CD4-positive, CD25-positive, alpha-beta regulatory T cell (primary cell): Measurements from ENCODE around the gene FBP1. TPM values are rescaled to one million over a fixed set of nuclear protein-coding genes. Genes with fewer than 3 reads are reported as not detected.
A peak's percentile ranks its signal among the peaks of the same experiment; 100 is the strongest.
"Not testable (repeated sequence)": the region's sequence is repeated elsewhere in the genome, so short reads cannot be mapped to it uniquely, and the experiment has no call there.

ENCODE experiments used
- ATAC-seq, 2 donors: fragments of 150-1000 bp; cut with Tn5 transposase; one replicate each; pipeline ENCODE4 v1.10.0; 2021; ENCODE audit warnings: low read depth in 2 of 2, moderate number of reproducible peaks in 2 of 2, moderate library complexity in 1 of 2
- DNase-seq, 3 donors: peaks; one replicate each; pipeline versions ENCODE4 v3.0.0 to v3.0.0-alpha.2; 2012 to 2022; ENCODE audit warnings: mixed read lengths in 1 of 3
- H3K27ac ChIP-seq: one replicate; pipeline ENCODE4 v1.7.0; 2013; ENCODE audit warnings: mild to moderate bottlenecking, low read length; ENCODE audit not compliant: insufficient read depth, poor library complexity, severe bottlenecking
- H3K27me3 ChIP-seq: one replicate; pipeline ENCODE4 v1.7.0; 2013; ENCODE audit warnings: low read length; ENCODE audit not compliant: control insufficient read depth, insufficient read depth
- H3K36me3 ChIP-seq: one replicate; pipeline ENCODE4 v1.7.0; 2013; ENCODE audit warnings: mild to moderate bottlenecking, low read length, moderate library complexity; ENCODE audit not compliant: control insufficient read depth, insufficient read depth
- H3K4me1 ChIP-seq: 2 replicates; pipeline ENCODE4 v1.7.0; 2013; ENCODE audit warnings: mild to moderate bottlenecking, low read length; ENCODE audit not compliant: insufficient read depth, control insufficient read depth, poor library complexity, severe bottlenecking
- H3K4me3 ChIP-seq: one replicate; pipeline ENCODE4 v1.7.0; 2013; ENCODE audit warnings: low read depth, mild to moderate bottlenecking, low read length, moderate library complexity
- H3K9me3 ChIP-seq, 2 experiments: 1 replicate in 1 of 2; 2 replicates in 1 of 2; pipeline ENCODE4 v1.7.0; 2013; ENCODE audit warnings: low read length in 2 of 2, mild to moderate bottlenecking in 1 of 2, moderate library complexity in 1 of 2; ENCODE audit not compliant: control insufficient read depth in 2 of 2
- H3K27ac Mint-ChIP-seq, 3 donors: one replicate each; pipeline ENCODE4 v1.8.0; 2020 to 2022; ENCODE audit warnings: mild to moderate bottlenecking in 3 of 3, mixed read lengths in 3 of 3, moderate library complexity in 2 of 3
- H3K27me3 Mint-ChIP-seq: one replicate; pipeline ENCODE4 v1.8.0; 2022; ENCODE audit warnings: mild to moderate bottlenecking, mixed read lengths
- H3K36me3 Mint-ChIP-seq: one replicate; pipeline ENCODE4 v1.8.0; 2020; ENCODE audit warnings: mixed read lengths
- H3K4me1 Mint-ChIP-seq, 4 donors: one replicate each; pipeline ENCODE4 v1.8.0; 2020 to 2022; ENCODE audit warnings: mixed read lengths in 4 of 4, mild to moderate bottlenecking in 1 of 4
- H3K4me3 Mint-ChIP-seq, 4 donors: one replicate each; pipeline ENCODE4 v1.8.0; 2020 to 2022; ENCODE audit warnings: mild to moderate bottlenecking in 4 of 4, mixed read lengths in 4 of 4, moderate library complexity in 3 of 4
- H3K9me3 Mint-ChIP-seq, 7 donors: one replicate each; pipeline ENCODE4 v1.8.0; 2020 to 2022; ENCODE audit warnings: mixed read lengths in 7 of 7, mild to moderate bottlenecking in 3 of 7, moderate library complexity in 2 of 7
- polyA plus RNA-seq, 4 donors: library from polyadenylated mRNA; unstranded; fragments of 300-500 nt; fragmentation: Illumina TruSeq; gene quantifications; one replicate each; pipeline ENCODE4 v1.2.3, GENCODE V29; 2021
- total RNA-seq: library from RNA; stranded (reverse); gene quantifications from one replicate; pipeline ENCODE4 v1.2.3, GENCODE V29; 2022

FBP1 gene
- total and polyA plus RNA-seq, 5 donors from 2014 or later: 0.42 to 9.2 (median 4.8) TPM

DNA sequence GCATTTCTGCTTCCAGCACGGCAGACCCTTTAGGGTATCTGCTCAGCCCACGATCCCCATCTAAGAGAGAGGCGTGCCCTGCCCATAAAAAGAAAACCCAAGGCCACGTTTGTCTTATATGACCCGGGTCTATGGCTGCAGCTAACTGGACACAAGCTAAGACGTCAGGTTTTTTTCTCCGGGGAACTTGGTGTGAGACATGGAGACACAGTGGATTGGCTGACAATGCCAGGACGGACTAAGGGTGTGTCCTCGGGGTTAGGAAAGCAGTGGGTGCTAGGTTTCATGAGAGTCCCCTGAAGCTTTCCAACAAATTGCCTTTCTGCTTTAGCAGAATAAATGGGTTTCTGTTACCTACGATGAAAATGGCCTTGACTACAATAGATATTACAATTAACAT, 38.6 kb downstream of the FBP1 start:
- Mint-ChIP-seq H3K27me3 (no peaks in the 10 kb centered on the region), H3K4me3 (no peak overlapping the region), H3K9me3 (no peaks in the 10 kb centered on the region), H3K4me1 (peaks cover 0 to 6% (median under 1%) of the 10 kb centered on the region in 4 donors), H3K27ac (peak overlapping the region in 1 of 3 donors; percentile 32), H3K36me3 (no peaks in the 10 kb centered on the region)
- DNase-seq (no peak), ATAC-seq (no peak)
- H3K4me1 ChIP-seq: peaks cover 4% of the 10 kb centered on the region
- no peaks in the 10 kb centered on the region for H3K36me3 ChIP-seq
- no peak overlapping the region for H3K4me3 ChIP-seq
- H3K27me3 ChIP-seq: no peaks in the 10 kb centered on the region
- H3K27ac ChIP-seq: no peak overlapping the region
- H3K9me3 ChIP-seq: no peaks in the 10 kb centered on the region

- no peak overlapping the region for H3K27ac ChIP-seq
- Mint-ChIP-seq H3K27ac (no peak overlapping the region), H3K27me3 (no peaks in the 10 kb centered on the region), H3K4me1 (peaks cover 0 to 6% (median under 1%) of the 10 kb centered on the region in 4 donors), H3K36me3 (no peaks in the 10 kb centered on the region), H3K4me3 (no peak overlapping the region), H3K9me3 (no peaks in the 10 kb centered on the region)
- no peaks in the 10 kb centered on the region for H3K36me3 ChIP-seq
- no peak overlapping the region for H3K4me3 ChIP-seq
- ATAC-seq: no peak
- DNase-seq: no peak
- H3K4me1 ChIP-seq: peaks cover 4% of the 10 kb centered on the region
- H3K9me3 ChIP-seq: no peaks in the 10 kb centered on the region
- H3K27me3 ChIP-seq: no peaks in the 10 kb centered on the region
Measured at GRCh38 chr9:94600258-94600657, 39.1 kb downstream of the FBP1 start.

DNA sequence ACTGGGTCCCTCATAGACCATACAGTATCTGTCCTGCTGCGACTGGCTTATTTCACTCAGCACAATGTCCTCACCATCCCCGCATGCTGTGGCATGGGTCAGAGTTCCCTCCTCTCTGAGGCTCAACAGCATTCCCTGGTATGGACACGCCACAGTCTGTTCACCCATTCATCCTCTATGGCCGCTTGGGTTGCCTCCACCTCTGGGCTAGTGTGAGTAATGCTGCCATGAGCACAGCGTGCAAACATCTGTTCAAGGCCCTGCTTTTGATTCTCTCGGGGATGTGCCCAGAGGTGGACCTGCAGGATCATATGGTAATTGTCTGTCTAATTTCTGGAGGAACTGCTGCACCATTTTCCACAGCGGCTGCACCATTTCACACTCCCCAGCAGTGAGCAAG, 40.2 kb downstream of the FBP1 start:
- H3K36me3 Mint-ChIP-seq: no peaks in the 10 kb centered on the region
- H3K4me3 Mint-ChIP-seq: no peak overlapping the region
- H3K4me1 Mint-ChIP-seq: peaks cover 0 to 6% (median under 1%) of the 10 kb centered on the region in 4 donors
- Histone ChIP-seq H3K36me3 (no peaks in the 10 kb centered on the region), H3K27ac (no peak overlapping the region), H3K9me3 (no peaks in the 10 kb centered on the region), H3K27me3 (no peaks in the 10 kb centered on the region), H3K4me1 (peaks cover 4% of the 10 kb centered on the region), H3K4me3 (no peak overlapping the region)
- H3K9me3 Mint-ChIP-seq: peaks cover 0 to 2% (median 0%) of the 10 kb centered on the region in 7 donors
- ATAC-seq: no peak
- no peaks in the 10 kb centered on the region for H3K27me3 Mint-ChIP-seq
- no peak for DNase-seq
- H3K27ac Mint-ChIP-seq: no peak overlapping the region

DNA sequence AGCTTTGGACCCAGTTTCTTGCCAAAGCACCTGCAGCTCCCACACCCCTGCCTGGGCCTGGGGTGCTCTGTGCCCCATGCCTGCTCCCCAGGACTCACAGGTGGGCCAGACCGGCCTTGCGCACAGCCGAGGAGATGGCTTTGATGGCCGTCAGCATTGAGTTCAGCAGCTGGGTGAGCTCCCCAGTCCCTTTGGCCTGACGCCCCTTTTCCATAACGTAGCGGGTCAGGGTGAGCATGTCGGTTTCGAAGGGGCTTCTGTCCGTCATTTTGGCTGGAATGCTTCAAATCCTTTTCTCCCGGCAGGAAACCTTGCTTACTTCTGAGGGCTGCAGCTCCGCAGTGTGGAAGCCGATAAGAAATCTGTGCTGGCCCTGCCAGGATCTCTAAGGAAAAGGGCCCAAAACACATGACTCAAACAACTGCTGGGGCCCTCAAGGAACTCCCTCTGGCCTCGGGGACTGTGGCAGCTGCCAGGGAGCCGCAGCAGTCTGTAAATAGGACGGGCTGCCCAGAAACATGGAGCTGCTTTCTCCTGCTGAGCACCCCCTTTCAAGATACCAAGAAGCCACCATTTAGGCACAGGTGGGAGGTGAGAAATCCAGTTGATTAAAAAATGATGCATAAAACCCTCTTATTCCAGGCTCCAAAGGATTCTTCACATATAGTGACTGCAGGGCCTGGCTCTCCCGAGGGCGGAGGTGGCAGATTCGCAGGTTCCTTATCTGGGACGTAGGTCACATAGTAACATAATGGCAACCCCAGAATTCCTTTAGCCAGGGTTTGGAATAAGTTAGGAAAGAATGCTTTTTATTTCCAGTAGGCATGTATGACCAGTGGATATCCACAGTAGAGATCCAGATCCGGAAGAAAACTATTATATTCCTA, 45.6 kb downstream of the FBP1 start, which contains the start of gene FBP2:
Gene FBP2 (minus strand): TSS at position 366 of the 887 bp plus-strand sequence. CDS start 98 bp downstream, at position 268.
- Histone ChIP-seq H3K9me3 (no peaks in the 10 kb centered on the region), H3K4me1 (no peaks in the 10 kb centered on the region), H3K36me3 (no peaks in the 10 kb centered on the region), H3K27me3 (no peaks in the 10 kb centered on the region), H3K27ac (no peak within 1 kb of the TSS), H3K4me3 (no peak within 1 kb of the TSS)
- Mint-ChIP-seq H3K36me3 (no peaks in the 10 kb centered on the region), H3K27ac (no peak within 1 kb of the TSS), H3K9me3 (peaks cover 0 to 2% (median 0%) of the 10 kb centered on the region in 7 donors), H3K4me3 (peak within 1 kb of the TSS in 1 of 4 donors; percentile 10), H3K27me3 (peaks cover 14% of the 10 kb centered on the region), H3K4me1 (no peaks in the 10 kb centered on the region)
- ATAC-seq: no peak
- no peak for DNase-seq

DNA sequence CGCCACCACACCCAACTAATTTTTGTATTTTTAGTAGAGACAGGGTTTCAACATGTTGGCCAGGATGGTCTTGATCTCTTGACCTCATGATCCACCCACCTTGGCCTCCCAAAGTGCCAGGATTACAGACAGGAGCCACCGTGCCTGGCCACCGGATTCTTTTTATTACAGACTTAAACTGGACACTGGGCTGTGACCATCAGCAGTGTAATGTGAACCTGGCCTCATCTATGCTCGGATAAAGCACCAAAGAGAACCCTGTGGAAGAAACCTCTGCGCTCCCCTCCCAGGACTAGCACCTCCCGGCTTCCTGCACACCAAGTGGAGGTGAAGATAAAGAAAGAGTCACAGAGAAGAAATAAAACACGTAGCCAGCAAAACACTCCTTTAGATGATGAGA, 46.6 kb downstream of the FBP1 start:
- not testable (repeated sequence) for H3K27ac Mint-ChIP-seq, H3K36me3 Mint-ChIP-seq, ATAC-seq

GRCh38 chr9:94591876-94592275, 47.4 kb downstream of the FBP1 start:
- Histone ChIP-seq H3K4me1 (no peaks in the 10 kb centered on the region), H3K27ac (no peak overlapping the region), H3K27me3 (no peaks in the 10 kb centered on the region), H3K36me3 (no peaks in the 10 kb centered on the region), H3K9me3 (no peaks in the 10 kb centered on the region), H3K4me3 (no peak overlapping the region)
- peaks cover 0 to 3% (median under 1%) of the 10 kb centered on the region in 4 donors for H3K4me1 Mint-ChIP-seq
- no peaks in the 10 kb centered on the region for H3K36me3 Mint-ChIP-seq
- H3K27me3 Mint-ChIP-seq: peaks cover 16% of the 10 kb centered on the region
- no peak overlapping the region for H3K4me3 Mint-ChIP-seq
- peaks cover 0 to 2% (median 0%) of the 10 kb centered on the region in 7 donors for H3K9me3 Mint-ChIP-seq
- ATAC-seq (no peak), DNase-seq (no peak)
- no peak overlapping the region for H3K27ac Mint-ChIP-seq

More for the DNA sequence above, 46.6 kb downstream of the FBP1 start:
- H3K27me3 ChIP-seq, H3K9me3 Mint-ChIP-seq, H3K9me3 ChIP-seq, H3K27ac ChIP-seq, H3K4me3 Mint-ChIP-seq, H3K36me3 ChIP-seq, H3K4me1 Mint-ChIP-seq, H3K4me3 ChIP-seq, DNase-seq, H3K4me1 ChIP-seq: not testable (repeated sequence)
- peaks cover 16% of the 10 kb centered on the region for H3K27me3 Mint-ChIP-seq

- not testable (repeated sequence) for H3K27ac Mint-ChIP-seq, H3K4me3 ChIP-seq, ATAC-seq, H3K9me3 ChIP-seq, H3K4me1 Mint-ChIP-seq, H3K27ac ChIP-seq, H3K27me3 ChIP-seq, H3K4me3 Mint-ChIP-seq, H3K4me1 ChIP-seq, H3K36me3 ChIP-seq, DNase-seq, H3K36me3 Mint-ChIP-seq, H3K9me3 Mint-ChIP-seq
- H3K27me3 Mint-ChIP-seq: peaks cover 16% of the 10 kb centered on the region
Measured at GRCh38 chr9:94591046-94591545, 48.2 kb downstream of the FBP1 start.
